Measurements from ENCODE around the gene CNP.
"Not testable (repeated sequence)": the region's sequence is repeated elsewhere in the genome, so short reads cannot be mapped to it uniquely, and the experiment has no call there.

CNP gene

DNA sequence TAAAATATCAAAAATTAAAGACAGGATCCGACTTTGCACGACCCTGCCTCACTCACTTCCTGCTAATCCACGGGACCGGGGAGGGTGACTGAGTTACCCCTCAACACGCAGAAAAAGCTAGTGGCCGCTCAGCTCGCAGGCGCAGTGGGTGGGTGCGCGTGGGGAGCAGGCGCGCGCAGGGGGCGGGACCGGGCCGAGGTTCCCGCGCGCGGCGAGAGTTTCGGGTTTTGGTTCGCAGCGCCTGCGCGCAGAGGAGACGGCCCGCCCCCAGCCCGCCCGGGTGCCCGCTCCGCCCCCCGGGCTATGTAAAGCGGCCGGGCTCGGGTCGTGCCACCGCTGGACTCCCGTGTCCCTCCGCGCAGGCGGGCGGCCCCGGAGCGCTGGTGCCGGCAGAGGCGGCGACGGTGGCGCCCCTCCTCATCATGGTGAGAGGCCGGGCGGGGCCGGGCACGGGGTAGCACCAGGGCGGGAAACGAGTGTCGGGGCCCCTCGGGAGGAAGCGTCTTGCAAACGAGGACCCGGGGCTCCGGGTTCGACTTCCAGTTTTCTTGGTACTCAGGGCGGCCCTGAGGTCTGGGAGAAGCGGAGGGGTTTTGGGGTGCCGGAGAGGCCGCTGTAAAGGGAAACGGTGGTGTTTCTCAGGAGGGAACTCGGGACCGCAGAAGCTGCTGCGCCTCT lies at the start of gene CNP:
TSS of gene CNP (plus strand) at position 333 of the 678 bp plus-strand sequence. CDS start at position 423, 90 bp downstream.
- DNase-seq: peak; percentile 74 to 93 (median 86)

DNA sequence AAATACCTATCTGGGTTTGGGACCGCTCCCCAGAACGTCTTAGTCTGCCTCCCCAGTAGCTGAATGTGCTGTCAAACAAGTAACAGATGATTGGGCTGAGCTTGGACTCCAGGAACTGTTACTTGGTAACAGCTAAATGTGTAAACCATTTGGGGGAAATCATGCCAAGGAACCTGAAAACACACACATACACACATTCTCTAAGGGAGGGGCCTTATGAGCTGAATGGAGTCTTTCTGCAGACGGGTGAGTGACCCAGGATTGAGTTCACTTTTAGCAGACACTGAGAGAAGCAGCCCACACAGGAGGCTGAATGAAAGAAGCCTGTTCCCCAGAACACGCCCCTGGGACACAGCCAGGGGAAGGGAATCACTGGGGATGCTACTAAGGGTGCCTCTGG lies 49.4 kb upstream of the CNP start:
- DNase-seq: no peak

DNA sequence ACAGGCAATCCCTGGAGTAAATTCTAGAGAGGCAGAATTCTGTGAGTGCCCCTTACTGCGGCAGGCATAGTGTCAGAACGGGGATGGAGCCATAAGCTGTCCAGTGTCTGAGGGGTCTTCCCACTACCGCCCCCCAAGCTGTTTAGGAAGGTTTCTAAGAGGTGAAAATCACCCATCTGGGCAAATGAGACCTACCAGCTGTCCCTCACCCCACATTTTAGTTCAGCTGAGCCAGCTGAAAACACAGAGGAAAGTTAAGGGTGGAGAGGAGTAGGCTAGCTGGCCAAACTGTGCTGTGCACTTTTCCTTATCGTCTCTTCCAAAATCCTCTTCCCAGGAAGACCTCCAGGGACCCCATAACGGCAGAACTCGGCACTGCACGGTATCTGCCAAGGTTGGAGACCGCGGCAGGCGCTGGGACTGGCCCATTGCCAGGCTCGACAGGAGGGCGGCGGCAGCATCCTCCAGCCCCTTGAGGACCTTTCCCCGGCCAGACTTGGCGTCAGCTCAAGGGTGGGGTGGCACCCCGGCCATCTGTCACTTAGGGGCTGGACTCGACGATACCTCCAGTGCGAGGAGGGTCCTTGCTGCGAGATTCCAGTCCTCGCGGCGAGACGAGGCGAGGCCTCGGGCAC lies 48.8 kb upstream of the CNP start:
- DNase-seq: peak in 1 of 4 experiments; percentile 16

GRCh38 chr17:41918314-41919164 lies 48.1 kb upstream of the CNP start, which contains the start of gene ACLY:
ACLY (minus strand) TSS chr17:41918951; CDS start chr17:41913873, 5,078 bp downstream.
- DNase-seq: peak; percentile 84 to 93 (median 89)

DNA sequence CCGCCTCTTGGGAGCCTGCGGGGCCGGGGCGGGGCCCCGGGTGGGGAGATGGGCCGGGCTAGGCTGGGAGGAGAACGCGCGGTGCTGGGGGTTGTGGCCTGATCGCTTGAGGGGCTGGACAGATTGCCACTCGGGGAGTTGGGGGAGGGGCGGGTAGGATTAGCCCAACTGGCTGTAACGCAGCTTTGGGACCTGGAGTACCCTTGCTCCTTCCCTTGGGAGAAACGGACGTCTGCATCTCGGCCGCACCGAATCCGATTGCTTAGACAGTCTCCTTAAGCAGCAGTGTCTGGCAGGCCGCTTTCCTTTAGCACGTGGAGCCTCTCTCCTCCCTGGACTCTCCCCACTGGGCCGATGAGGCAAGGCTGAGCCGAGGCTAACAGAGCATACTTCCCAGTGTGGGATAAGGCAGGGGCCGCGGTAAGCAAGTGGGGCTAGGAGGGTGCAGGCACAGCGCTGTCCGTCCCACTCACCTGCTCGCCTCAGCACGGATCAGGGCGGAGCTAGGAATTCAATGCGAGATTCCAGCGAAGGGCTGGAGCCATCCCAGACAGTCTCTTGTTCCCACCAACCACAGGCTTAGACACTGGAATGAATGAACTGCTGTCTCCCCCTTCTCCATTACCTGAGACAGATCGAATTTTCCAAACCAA lies 47.3 kb upstream of the CNP start:
- no peak for DNase-seq

- no peak for DNase-seq
Observed at GRCh38 chr17:41919840-41920579, 46.6 kb upstream of the CNP start.

- no peak for DNase-seq
Observed at GRCh38 chr17:41920580-41920955, 46.0 kb upstream of the CNP start.

DNA sequence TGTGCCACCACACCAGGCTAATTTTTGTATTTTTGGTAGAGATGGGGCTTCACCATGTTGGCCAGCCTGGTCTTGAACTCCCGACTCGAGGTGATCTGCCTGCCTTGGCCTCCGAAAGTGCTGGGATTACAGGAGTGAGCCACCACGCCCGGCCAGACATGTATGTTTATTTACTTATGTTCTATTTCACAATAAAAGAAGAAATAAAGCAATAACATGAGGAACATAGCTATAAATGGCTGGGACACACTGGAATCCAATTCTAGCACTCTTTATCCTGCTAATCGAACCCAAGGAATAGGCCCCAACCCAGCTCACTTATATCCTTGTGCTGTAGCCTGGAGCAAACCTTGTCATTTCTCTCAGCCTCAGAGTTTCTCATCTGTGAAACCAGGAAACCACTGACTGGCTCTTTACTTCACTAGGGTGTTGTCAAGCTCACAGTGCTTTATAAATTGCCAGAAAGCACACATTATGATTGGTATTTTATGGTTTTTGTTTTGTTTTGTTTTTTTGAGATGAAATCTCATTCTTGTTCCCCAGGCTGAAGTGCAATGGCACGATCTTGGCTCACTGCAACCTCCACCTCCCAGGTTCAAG lies 40.5 kb upstream of the CNP start:
- DNase-seq: no peak

DNA sequence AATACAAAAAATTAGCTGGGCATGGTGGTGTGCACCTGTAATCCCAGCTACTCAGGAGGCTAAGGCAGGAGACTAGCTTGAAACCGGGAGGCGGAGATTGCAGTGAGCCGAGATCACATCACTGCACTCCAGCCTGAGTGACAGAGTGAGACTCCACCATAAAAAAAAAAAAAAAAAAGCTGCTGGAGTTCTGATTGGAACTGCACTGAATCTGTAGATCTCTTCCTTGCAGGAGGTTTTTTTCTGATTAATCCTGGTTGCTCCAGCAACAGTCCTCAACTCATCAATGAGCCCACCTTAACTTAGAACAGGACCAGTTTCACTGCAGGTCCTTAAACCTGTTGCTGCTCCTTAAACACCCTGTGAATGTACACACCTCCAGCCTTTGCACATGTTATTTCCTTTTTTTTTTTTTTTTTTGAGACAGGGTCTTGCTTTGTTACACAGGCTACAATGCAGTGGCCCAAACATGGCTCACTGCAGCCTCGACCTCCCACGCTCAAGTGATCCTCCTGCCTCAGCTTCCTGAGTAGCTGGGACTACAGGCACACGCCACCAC lies 37.8 kb upstream of the CNP start:
- DNase-seq: no peak

DNA sequence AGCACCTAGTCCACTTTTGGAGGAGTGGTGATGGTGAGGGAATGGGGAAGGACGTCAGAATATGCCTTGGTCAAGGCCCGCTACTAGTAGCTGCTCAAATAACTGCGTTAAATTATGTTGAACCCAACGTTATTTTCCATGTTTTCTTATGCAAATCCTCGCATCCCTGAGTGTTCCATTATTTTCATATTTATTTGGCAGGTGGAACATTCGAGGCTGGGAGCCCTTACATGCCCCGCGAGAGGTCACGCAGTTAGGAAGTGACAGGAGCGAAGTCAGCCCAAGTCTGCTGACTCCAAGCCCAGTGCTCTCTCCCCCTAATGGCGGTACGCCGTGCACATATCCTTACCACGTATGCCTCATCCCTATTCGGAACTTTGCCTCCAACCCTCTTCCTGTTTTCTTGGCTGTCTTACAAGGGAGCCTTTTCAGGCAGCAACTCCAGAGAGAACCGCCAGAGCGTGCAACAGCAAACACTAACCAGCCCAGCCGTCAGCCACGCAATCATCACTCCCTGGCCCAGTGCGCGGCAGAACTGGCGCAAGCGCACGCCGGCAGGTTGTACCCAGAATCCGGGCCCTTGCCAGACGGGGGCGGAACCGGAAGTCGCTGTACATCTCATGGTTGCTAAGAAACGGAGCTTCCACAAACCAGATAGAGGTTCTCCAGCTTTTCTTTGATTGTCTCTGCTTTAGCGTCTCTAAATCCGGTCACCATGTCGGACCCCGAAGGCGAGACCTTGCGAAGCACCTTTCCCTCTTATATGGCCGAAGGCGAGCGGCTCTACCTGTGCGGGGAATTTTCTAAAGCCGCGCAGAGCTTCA lies 36.4 kb upstream of the CNP start, which contains the start of gene ODAD4:
TSS of gene ODAD4 (plus strand) at position 609 of the 824 bp plus-strand sequence. CDS start at position 716, 107 bp downstream.
- peak; percentile 86 to 94 (median 91) for DNase-seq

DNA sequence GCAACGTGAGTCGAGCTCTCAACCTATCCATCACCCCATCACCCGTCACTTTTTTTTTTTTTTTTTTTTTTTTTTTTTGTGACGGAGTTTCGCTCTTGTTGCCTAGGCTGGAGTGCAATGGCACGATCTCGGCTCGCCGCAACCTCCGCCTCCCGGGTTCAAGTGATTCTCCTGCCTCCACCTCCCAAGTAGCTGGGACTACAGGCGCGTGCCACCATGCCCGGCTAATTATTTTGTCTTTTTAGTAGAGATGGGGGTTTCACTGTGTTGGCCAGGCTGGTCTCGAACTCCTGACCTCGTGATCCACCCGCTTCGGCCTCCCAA lies 35.8 kb upstream of the CNP start:
- not testable (repeated sequence) for DNase-seq

DNA sequence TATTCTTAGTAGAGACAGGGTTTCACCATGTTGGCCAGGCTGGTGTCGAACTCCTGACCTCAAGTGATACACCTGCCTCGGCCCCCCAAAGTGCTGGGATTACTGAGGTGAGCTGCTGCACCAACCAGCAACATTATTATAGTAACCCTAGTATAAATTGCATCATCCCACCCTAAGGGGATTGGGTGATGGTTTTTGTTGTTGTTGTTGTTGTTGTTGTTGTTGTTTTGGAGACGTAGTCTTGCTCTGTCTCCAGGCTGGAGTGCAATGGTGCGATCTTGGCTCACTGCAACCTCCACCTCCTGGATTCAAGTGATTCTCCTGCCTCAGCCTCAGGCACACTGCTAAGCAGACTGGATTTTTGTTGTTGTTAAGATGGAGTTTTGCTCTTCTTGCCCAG lies 34.9 kb upstream of the CNP start:
- not testable (repeated sequence) for DNase-seq

DNA sequence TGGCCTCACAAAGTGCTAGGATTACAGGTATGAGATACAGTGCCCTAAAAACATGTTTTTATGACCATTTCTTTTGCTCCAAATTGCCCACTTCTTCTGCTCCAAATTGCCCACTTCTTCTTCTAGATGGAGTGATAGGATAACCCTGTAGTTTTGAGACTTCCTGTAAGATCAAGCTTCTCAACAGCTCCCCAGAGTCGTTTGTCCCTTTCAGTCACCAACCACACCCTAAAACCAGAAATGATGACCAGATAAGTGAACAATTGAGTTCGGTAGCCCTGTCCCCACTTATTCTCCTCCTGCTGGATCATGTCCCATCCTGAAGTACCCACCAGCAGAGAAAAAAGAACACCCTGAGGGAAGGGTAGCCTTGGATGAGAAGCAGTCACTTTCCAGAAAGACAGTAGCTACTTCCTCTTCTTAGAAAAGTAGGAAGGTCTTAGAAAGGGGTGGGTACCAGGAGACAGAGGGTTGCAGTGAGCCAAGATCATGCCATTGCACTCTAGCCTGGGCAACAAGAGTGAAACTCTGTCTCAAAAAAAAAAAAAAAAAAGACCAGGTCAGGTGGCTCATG lies 33.7 kb upstream of the CNP start:
- no peak for DNase-seq

- no peak for DNase-seq
Observed at GRCh38 chr17:41935641-41936040, 31.0 kb upstream of the CNP start.

GRCh38 chr17:41937970-41938954 lies 28.3 kb upstream of the CNP start:
- no peak for DNase-seq

DNA sequence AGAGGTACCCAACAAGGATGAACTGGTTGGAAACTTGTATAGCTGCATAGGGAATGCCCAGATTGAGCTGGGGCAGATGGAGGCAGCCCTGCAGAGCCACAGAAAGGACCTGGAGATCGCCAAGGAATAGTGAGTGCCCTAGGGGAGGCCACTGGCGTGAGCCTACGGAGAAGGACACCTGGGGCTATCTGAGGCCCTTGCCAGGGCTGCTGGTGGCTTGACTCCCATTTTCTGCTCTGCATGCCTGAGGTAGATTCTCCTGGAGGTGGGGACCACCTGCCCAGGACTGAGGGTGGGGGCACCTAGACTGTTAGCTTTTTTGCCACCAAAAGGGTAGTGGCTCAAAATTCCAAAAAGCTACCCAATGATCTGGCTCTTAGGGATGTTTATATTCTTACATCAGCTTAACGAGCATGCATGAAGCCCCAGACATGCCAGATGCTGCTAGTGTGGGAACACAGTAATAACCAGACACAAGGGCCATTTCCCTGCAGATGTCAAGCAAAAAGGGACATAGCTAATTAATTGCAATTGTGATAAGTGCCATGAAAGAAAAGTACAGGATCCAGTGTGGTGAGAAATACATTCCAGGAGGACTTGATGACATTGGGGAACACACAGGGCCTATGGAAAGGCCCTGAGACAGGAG lies 27.4 kb upstream of the CNP start:
- DNase-seq: no peak

DNA sequence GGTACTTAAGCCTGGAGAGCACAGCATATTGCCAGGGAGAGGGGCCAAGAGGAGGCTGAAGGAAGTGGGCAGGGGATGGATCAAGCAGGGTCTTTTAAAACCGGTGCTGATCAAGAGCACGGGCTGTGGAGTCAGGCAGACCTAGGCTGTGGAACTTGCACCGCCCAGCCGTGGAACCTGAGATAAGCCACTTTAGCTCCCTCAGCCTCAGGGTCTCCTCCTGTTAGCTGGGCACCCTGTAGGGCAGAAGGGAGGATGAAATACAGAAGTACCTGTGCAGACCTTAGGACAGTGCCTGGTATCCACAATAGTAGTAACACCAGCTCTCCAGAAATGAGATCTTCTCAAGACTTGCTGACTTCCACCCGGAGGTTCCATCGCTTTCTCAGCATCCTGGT lies 26.9 kb upstream of the CNP start:
- no peak for DNase-seq

DNA sequence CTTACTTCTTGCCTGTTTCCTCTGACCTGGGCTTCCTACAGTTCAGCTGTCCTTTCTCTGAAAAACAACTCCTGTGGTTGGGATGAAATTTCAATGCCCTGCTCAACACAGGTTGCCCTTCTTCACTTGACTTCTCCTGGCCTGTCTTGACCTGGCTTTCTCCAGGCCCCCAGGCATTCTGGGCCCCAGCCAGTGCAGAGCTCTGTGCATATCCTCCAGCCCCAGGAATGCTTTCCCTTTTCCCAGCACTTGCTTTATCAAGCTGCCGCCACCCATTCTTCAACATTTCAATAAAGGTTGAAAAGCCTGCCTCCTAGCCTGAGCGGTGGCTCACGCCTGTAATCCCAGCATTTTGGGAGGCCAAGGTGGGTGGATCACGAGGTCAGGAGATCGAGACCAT lies 25.4 kb upstream of the CNP start:
- DNase-seq: no peak
